ENCODE results near the gene ST3GAL6. TPM values are rescaled to one million over a fixed set of nuclear protein-coding genes. Genes with fewer than 3 reads are reported as not detected.

Gene ST3GAL6
- total and polyA plus RNA-seq, 2 of the 4 experiments (the other 2 are of a cell fraction), result 0.36 to 0.99 TPM

DNA sequence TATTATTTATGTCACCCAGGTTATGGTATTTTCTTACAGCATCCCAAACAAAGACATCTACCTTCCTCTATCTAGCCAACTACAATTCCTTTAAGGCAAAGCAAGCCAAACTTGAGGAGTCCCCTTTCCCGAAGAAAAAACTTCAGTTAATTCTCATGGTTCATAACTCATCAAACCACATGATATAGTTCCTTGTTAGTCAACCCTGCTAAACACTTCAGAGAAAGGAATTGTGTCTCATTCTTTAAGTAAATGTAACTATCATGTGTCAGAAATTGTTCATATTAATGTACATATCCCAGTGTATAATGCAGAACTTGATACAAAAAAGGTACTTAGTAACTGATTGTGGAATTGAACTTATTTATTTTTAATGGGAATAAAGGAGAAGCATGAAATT, 44.4 kb downstream of the ST3GAL6 start:
- Histone ChIP-seq H2BK5ac (ENCODE audit: low read depth, low read length, poor library complexity, severe bottlenecking) (no peak overlapping the region), H2BK120ac (ENCODE audit: low read depth, low read length) (no peak overlapping the region), H2AK9ac (replicated peaks; ENCODE audit: low read depth, low read length, poor library complexity) (no peak overlapping the region), H3K27me3 (ENCODE audit: control insufficient read depth, insufficient read depth, low read length) (no peaks in the 10 kb centered on the region), H3K4me2 (ENCODE audit: low read depth, low read length) (no peak overlapping the region), H3K4me1 (ENCODE audit: control insufficient read depth, insufficient read depth, low read length) (no peaks in the 10 kb centered on the region), H3K56ac (ENCODE audit: extremely low read depth, insufficient read depth, low read length) (no peak overlapping the region), H3K27ac (ENCODE audit: insufficient read depth, low read length) (no peak overlapping the region), H3K23ac (ENCODE audit: low read depth, low read length) (no peak overlapping the region), H3K14ac (replicated peaks; ENCODE audit: low read depth, low read length) (no peak overlapping the region), H3K4me3 (ENCODE audit: insufficient read depth, low read depth, low read length) (no peak overlapping the region), H3K4ac (ENCODE audit: low read depth, low read length) (no peak overlapping the region), H3K9me1 (ENCODE audit: insufficient read depth, low read length) (0 out of 2 replicates have a peak, but pooled peaks cover 3% of the 10 kb centered on the region), H4K20me1 (ENCODE audit: insufficient read depth, low read length) (no peaks in the 10 kb centered on the region; the same call in 1 of the 2 replicates), H3K9me3 (ENCODE audit: control insufficient read depth, insufficient read depth, low read length) (no peaks in the 10 kb centered on the region), H4K5ac (ENCODE audit: low read depth, low read length) (no peak overlapping the region), H4K8ac (ENCODE audit: low read depth in 2 of 2, low read length in 2 of 2) (no peak overlapping the region), H2AFZ (replicated peaks; ENCODE audit: low read length, poor library complexity) (no peak overlapping the region), H3K18ac (ENCODE audit: low read depth, low read length) (no peak overlapping the region), H2BK15ac (ENCODE audit: low read depth, low read length) (no peak overlapping the region), H4K91ac (ENCODE audit: insufficient read depth, low read depth, low read length) (no peak overlapping the region), H3K36me3 (ENCODE audit: control insufficient read depth, insufficient read depth, low read length) (peaks cover 29% of the 10 kb centered on the region), H3K79me1 (ENCODE audit: low read depth in 1 of 2, low read length in 2 of 2) (peaks cover 8 to 12% of the 10 kb centered on the region in 2 experiments; a peak in 3 of 4 replicates), H2BK20ac (ENCODE audit: low read depth, low read length) (no peak overlapping the region), H2AK5ac (ENCODE audit: low read depth, low read length) (no peak overlapping the region), H3K9ac (ENCODE audit: low read depth, low read length) (no peak overlapping the region)
- POLR2A ChIA-PET (ENCODE audit: unreplicated experiment), result no interaction called here
- TF ChIP-seq MAZ (IDR thresholded peaks at IDR 0.05; ENCODE audit: borderline replicate concordance, low read depth, low read length) (no peak), USF2 (IDR thresholded peaks at IDR 0.05; ENCODE audit: low read depth, low read length) (no peak), BHLHE40 (IDR thresholded peaks at IDR 0.05; ENCODE audit: low read depth, low read length) (no peak), FOS (IDR thresholded peaks at IDR 0.05; ENCODE audit: low read depth, low read length) (no peak), SMC3 (IDR thresholded peaks at IDR 0.05; ENCODE audit: low read depth, low read length) (no peak), CEBPB (IDR thresholded peaks at IDR 0.05; ENCODE audit: low read depth, low read length) (no peak), CHD1 (IDR thresholded peaks at IDR 0.05; ENCODE audit: low read depth, low read length) (no peak), MAFK (IDR thresholded peaks at IDR 0.05; ENCODE audit: low read depth, low read length) (no peak), POLR2A (IDR thresholded peaks at IDR 0.05; ENCODE audit: low read depth, low read length) (no peak), RAD21 (IDR thresholded peaks at IDR 0.05; ENCODE audit: low read length) (no peak)
- TF ChIP-seq, protein P1, sequence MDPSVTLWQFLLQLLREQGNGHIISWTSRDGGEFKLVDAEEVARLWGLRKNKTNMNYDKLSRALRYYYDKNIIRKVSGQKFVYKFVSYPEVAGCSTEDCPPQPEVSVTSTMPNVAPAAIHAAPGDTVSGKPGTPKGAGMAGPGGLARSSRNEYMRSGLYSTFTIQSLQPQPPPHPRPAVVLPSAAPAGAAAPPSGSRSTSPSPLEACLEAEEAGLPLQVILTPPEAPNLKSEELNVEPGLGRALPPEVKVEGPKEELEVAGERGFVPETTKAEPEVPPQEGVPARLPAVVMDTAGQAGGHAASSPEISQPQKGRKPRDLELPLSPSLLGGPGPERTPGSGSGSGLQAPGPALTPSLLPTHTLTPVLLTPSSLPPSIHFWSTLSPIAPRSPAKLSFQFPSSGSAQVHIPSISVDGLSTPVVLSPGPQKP (IDR thresholded peaks at IDR 0.05; ENCODE audit: borderline replicate concordance, low read depth, low read length), result no peak
- TF ChIP-seq, protein P2, sequence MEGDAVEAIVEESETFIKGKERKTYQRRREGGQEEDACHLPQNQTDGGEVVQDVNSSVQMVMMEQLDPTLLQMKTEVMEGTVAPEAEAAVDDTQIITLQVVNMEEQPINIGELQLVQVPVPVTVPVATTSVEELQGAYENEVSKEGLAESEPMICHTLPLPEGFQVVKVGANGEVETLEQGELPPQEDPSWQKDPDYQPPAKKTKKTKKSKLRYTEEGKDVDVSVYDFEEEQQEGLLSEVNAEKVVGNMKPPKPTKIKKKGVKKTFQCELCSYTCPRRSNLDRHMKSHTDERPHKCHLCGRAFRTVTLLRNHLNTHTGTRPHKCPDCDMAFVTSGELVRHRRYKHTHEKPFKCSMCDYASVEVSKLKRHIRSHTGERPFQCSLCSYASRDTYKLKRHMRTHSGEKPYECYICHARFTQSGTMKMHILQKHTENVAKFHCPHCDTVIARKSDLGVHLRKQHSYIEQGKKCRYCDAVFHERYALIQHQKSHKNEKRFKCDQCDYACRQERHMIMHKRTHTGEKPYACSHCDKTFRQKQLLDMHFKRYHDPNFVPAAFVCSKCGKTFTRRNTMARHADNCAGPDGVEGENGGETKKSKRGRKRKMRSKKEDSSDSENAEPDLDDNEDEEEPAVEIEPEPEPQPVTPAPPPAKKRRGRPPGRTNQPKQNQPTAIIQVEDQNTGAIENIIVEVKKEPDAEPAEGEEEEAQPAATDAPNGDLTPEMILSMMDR (conservative IDR thresholded peaks at IDR 0.05; ENCODE audit: low read depth, low read length), result no peak
- intact Hi-C loops (cut with micrococcal nuclease) (no loop called here), dilution Hi-C loops (cut with HindIII; ENCODE audit: low sequenced_read_pairs, unreplicated experiment) (no loop called here), in situ Hi-C loops (cut with MboI; ENCODE audit: low sequenced_read_pairs) (no loop called here)
- CTCF ChIA-PET, result no interaction called here
- BruUV-seq (replicated peaks), result no TSS peak
- no CpG with 5 or more reads among the region's 1 CpG for WGBS, 2 experiments (ENCODE audit: extremely low coverage in 2 of 2, insufficient read length in 1 of 2)
- DNase-seq, result no peak
- no peak for ATAC-seq (ENCODE audit: low read depth)

Data from IMR-90 (cell line).